SIG-M5 treated with dmso at 0.1 percent for 504 hours (cell line): ENCODE results near the gene CALHM2.

Source experiments
- DNase-seq: peaks from one replicate; lab custom pipeline; 2025; ENCODE audit not compliant: unreplicated experiment; lab: John Stamatoyannopoulos, UW

CALHM2 gene

GRCh38 chr10:103451091-103451813 is 918 bp downstream of the CALHM2 start:
- DNase-seq, result peak; percentile 13

- DNase-seq, result no peak
Measured at GRCh38 chr10:103450201-103450695, 1.9 kb downstream of the CALHM2 start.

- no peak for DNase-seq
Measured at GRCh38 chr10:103449208-103450144, 2.7 kb downstream of the CALHM2 start.

- no peak for DNase-seq
Measured at GRCh38 chr10:103448746-103449145, 3.4 kb downstream of the CALHM2 start.

GRCh38 chr10:103447187-103447586 is 5.0 kb downstream of the CALHM2 start:
- no peak for DNase-seq

GRCh38 chr10:103445767-103446567 is 6.2 kb downstream of the CALHM2 start:
- DNase-seq, result no peak

GRCh38 chr10:103445366-103445765 is 6.8 kb downstream of the CALHM2 start:
- no peak for DNase-seq

- no peak for DNase-seq
Measured at GRCh38 chr10:103444478-103444877, 7.7 kb downstream of the CALHM2 start.

- no peak for DNase-seq
Measured at GRCh38 chr10:103443475-103444185, 8.5 kb downstream of the CALHM2 start.

- no peak for DNase-seq
Measured at GRCh38 chr10:103442031-103442461, 10.1 kb downstream of the CALHM2 start.

- no peak for DNase-seq
Measured at GRCh38 chr10:103441611-103442010, 10.6 kb downstream of the CALHM2 start.

GRCh38 chr10:103441206-103441605 is 11.0 kb downstream of the CALHM2 start:
- DNase-seq, result no peak

GRCh38 chr10:103440416-103440815 is 11.8 kb downstream of the CALHM2 start:
- DNase-seq, result no peak

- DNase-seq, result no peak
Measured at GRCh38 chr10:103439776-103440175, 12.4 kb downstream of the CALHM2 start.

GRCh38 chr10:103433858-103434257 is 18.3 kb downstream of the CALHM2 start:
- no peak for DNase-seq

GRCh38 chr10:103431902-103432301 is 20.3 kb downstream of the CALHM2 start:
- DNase-seq, result no peak

GRCh38 chr10:103429647-103430046 is 22.5 kb downstream of the CALHM2 start:
- DNase-seq, result no peak

- no peak for DNase-seq
Measured at GRCh38 chr10:103428989-103429643, 23.1 kb downstream of the CALHM2 start.

GRCh38 chr10:103427866-103428265 is 24.3 kb downstream of the CALHM2 start:
- no peak for DNase-seq

- no peak for DNase-seq
Measured at GRCh38 chr10:103423748-103424147, 28.4 kb downstream of the CALHM2 start.
